Mesendoderm (in vitro differentiated cells): Measurements from ENCODE around the gene EYS.

Experiments
- DNase-seq: peaks from one replicate; pipeline ENCODE4 v3.0.0; 2013
- H2AK5ac ChIP-seq: 2 replicates; pipeline ENCODE4 v1.6.1; 2013; ENCODE audit warnings: low read length, inconsistent platforms
- H2BK120ac ChIP-seq: 2 replicates; pipeline ENCODE4 v1.6.1; 2013; ENCODE audit warnings: low read depth, mild to moderate bottlenecking, low read length, moderate library complexity, mixed read lengths
- H2BK15ac ChIP-seq: replicated peaks from 2 replicates; pipeline ENCODE4 v1.6.1; 2013; ENCODE audit warnings: low read depth, mild to moderate bottlenecking, moderate library complexity
- H2BK5ac ChIP-seq: 2 replicates; pipeline ENCODE4 v1.6.1; 2013; ENCODE audit warnings: low read length, inconsistent platforms
- H3K18ac ChIP-seq: 2 replicates; pipeline ENCODE4 v1.6.1; 2013; ENCODE audit warnings: mild to moderate bottlenecking, low read length, mixed read lengths
- H3K23ac ChIP-seq: one replicate; pipeline ENCODE4 v1.6.1; 2013; ENCODE audit warnings: low read length
- H3K27ac ChIP-seq: 2 replicates; pipeline ENCODE4 v1.5.1; 2013; ENCODE audit warnings: low read depth, mild to moderate bottlenecking, inconsistent platforms, low read length, moderate library complexity
- H3K27me3 ChIP-seq: 2 replicates; pipeline ENCODE4 v1.6.1; 2013; ENCODE audit warnings: low read length, control low read depth, mild to moderate bottlenecking, inconsistent platforms; ENCODE audit not compliant: insufficient read depth, poor library complexity
- H3K36me3 ChIP-seq: 2 replicates; pipeline ENCODE4 v1.6.1; 2013; ENCODE audit warnings: low read length, inconsistent platforms; ENCODE audit not compliant: control insufficient read depth, insufficient read depth
- H3K4ac ChIP-seq: one replicate; pipeline ENCODE4 v1.6.1; 2013; ENCODE audit warnings: low read depth, mild to moderate bottlenecking, low read length, moderate library complexity
- H3K4me1 ChIP-seq: 2 replicates; pipeline ENCODE4 v1.6.1; 2013; ENCODE audit warnings: low read depth, low read length, inconsistent platforms; ENCODE audit not compliant: control insufficient read depth
- H3K4me2 ChIP-seq: 2 replicates; pipeline ENCODE4 v1.6.1; 2013; ENCODE audit warnings: low read length
- H3K4me3 ChIP-seq: 2 replicates; pipeline ENCODE4 v1.5.1; 2013; ENCODE audit warnings: mild to moderate bottlenecking, low read length
- H3K56ac ChIP-seq: one replicate; pipeline ENCODE4 v1.6.1; 2013; ENCODE audit warnings: low read length
- H3K79me1 ChIP-seq: 2 replicates; pipeline ENCODE4 v1.6.1; 2013; ENCODE audit warnings: low read length, inconsistent platforms
- H3K79me2 ChIP-seq: 2 replicates; pipeline ENCODE4 v1.6.1; 2013; ENCODE audit warnings: mild to moderate bottlenecking, low read length; ENCODE audit not compliant: control insufficient read depth, insufficient read depth
- H3K9ac ChIP-seq: 2 replicates; pipeline ENCODE4 v1.6.1; 2013; ENCODE audit warnings: low read length, inconsistent platforms
- H4K5ac ChIP-seq: one replicate; pipeline ENCODE4 v1.6.1; 2013; ENCODE audit warnings: low read length
- H4K8ac ChIP-seq: one replicate; pipeline ENCODE4 v1.6.1; 2013; ENCODE audit warnings: low read depth, mild to moderate bottlenecking, control low read depth, low read length, moderate library complexity
- WGBS: extraction: QIAGEN DNeasy Blood & Tissue Kit; methylation state at CpG from one replicate; pipeline ENCODE4 v1.1.7; 2013; ENCODE audit warnings: low lambda C conversion rate, missing lambda C conversion rate; ENCODE audit not compliant: insufficient coverage; ENCODE audit errors: extremely low coverage; 5-methylcytosine and 5-hydroxymethylcytosine counted together

The EYS gene

DNA sequence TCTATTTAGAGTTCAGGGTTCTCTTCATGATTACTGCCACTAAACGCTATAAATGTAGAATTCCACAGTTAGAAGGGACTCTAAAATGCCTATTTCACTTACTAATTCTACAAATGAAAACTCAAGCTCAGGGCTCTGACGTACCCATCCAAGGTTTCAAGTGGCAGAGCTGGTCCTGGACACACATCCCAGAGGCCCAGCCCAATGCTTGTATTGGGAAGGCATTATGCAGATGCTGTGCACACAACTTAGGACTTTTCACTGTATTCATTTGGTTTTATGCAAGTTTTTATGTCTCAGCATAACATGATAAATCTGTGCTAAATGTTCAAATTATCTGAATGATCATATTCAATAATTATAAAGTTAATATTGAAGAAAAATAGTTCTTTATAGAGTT is 1761.0 kb downstream of the EYS start:
- Histone ChIP-seq H4K8ac (no peak overlapping the region), H3K18ac (no peak overlapping the region), H2BK120ac (no peak overlapping the region), H4K5ac (no peak overlapping the region), H3K56ac (no peak overlapping the region), H3K79me1 (no peaks in the 10 kb centered on the region), H2BK15ac (no peak overlapping the region), H3K4me3 (no peak overlapping the region), H3K4me1 (no peaks in the 10 kb centered on the region), H2AK5ac (no peak overlapping the region), H3K79me2 (no peaks in the 10 kb centered on the region), H3K27ac (no peak overlapping the region), H3K4ac (no peak overlapping the region), H3K27me3 (no peaks in the 10 kb centered on the region), H3K9ac (no peak overlapping the region), H3K36me3 (no peaks in the 10 kb centered on the region), H2BK5ac (no peak overlapping the region), H3K23ac (no peak overlapping the region), H3K4me2 (no peak overlapping the region)
- no peak for DNase-seq
- no CpG with 5 or more reads among the region's 2 CpGs for WGBS

DNA sequence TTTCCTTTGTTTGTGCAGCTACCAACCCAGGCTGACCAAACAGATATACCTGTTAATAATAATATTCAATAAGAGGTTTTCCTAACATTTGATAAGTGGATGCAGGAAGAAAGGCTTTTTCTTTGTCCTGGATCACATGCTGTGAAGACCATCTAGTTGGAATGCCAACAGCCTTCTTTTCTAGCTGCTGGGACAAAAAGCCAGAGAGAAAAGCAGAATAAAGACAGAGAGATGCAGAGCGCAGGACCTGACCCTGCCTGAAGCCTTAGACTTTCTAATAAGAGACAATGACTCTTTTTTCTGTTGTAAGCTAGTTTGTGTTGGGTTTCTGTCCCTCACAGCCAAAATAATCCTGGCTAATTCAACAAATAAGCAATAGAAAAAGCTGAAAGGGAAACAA is 1763.2 kb downstream of the EYS start:
- Histone ChIP-seq H2AK5ac (no peak overlapping the region), H3K18ac (no peak overlapping the region), H3K23ac (no peak overlapping the region), H4K5ac (no peak overlapping the region), H3K4ac (no peak overlapping the region), H4K8ac (no peak overlapping the region), H3K4me3 (no peak overlapping the region), H3K4me1 (no peaks in the 10 kb centered on the region), H2BK15ac (no peak overlapping the region), H3K79me1 (no peaks in the 10 kb centered on the region), H2BK120ac (no peak overlapping the region), H3K27ac (no peak overlapping the region), H3K4me2 (no peak overlapping the region), H3K79me2 (no peaks in the 10 kb centered on the region), H3K36me3 (no peaks in the 10 kb centered on the region), H3K27me3 (no peaks in the 10 kb centered on the region), H3K56ac (no peak overlapping the region), H2BK5ac (no peak overlapping the region), H3K9ac (no peak overlapping the region)
- peak; percentile 42 for DNase-seq
- WGBS: no CpG with 5 or more reads among the region's 1 CpG

DNA sequence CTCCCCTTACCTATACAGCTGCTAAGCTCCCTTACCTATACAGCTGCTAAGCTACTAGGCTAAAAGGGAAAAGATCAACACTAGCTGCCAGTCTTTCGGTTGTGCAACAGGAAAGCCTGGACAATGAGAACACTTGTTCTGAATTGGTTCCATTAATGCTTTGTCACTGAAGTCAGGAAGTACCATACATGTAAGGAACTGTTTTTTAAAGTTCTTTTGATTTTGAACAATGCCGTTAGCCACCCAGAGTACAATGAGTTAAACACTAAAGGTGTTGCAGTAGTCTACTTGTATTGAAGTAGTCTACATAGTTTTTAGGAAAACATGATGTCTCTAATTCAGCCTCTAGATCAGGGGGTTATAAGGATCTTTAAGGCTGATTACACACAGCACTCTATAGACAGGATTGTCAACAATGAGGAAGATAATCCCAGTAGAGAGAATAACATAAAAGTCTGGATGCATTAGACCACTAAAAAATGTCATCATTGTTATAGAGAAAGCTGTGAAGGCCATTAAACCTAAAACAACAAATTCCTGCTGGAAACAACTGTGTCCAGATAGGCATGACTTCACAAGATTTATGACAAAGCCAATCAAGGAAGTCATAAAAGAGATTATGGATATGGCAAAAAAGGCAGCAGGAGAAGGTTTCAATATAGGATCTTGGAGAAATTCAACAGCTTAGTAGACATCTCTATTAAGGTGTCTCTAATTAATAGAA is 1765.1 kb downstream of the EYS start:
- no peak overlapping the region for H3K56ac ChIP-seq
- H3K23ac ChIP-seq: no peak overlapping the region
- no peak overlapping the region for H3K4me3 ChIP-seq
- no peaks in the 10 kb centered on the region for H3K79me2 ChIP-seq
- no peaks in the 10 kb centered on the region for H3K27me3 ChIP-seq
- WGBS: no CpG with 5 or more reads among the region's 2 CpGs
- no peak overlapping the region for H3K4me2 ChIP-seq
- no peaks in the 10 kb centered on the region for H3K4me1 ChIP-seq
- DNase-seq: no peak
- no peaks in the 10 kb centered on the region for H3K36me3 ChIP-seq
- no peak overlapping the region for H2BK5ac ChIP-seq
- no peak overlapping the region for H2BK15ac ChIP-seq
- no peak overlapping the region for H4K8ac ChIP-seq
- no peak overlapping the region for H3K18ac ChIP-seq
- no peak overlapping the region for H3K4ac ChIP-seq
- H2AK5ac ChIP-seq: no peak overlapping the region
- H4K5ac ChIP-seq: no peak overlapping the region
- no peak overlapping the region for H3K27ac ChIP-seq
- H3K9ac ChIP-seq: no peak overlapping the region
- H2BK120ac ChIP-seq: no peak overlapping the region
- H3K79me1 ChIP-seq: no peaks in the 10 kb centered on the region

DNA sequence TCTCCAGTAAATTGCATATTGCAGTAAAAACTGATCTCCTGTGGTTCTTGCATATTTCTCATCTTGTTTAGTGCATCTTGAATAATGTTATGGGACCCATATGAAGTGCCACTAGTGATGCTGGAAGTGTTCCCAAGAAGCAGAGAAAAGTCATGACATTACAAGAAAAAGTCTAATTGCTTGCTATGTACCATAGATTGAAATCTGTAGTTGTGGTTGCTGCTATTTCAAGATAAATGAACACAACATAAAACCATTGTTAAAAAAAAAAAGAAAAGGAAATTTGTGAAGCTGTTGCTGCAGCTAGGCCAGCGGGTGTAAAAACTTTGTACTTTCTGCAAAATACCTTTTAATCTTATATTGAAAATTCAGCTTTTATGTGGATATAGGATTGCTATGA is 1767.0 kb downstream of the EYS start:
- no peak overlapping the region for H3K23ac ChIP-seq
- H3K4ac ChIP-seq: no peak overlapping the region
- no peak overlapping the region for H3K4me2 ChIP-seq
- H3K9ac ChIP-seq: no peak overlapping the region
- H3K27me3 ChIP-seq: no peaks in the 10 kb centered on the region
- H2BK5ac ChIP-seq: no peak overlapping the region
- H3K36me3 ChIP-seq: no peaks in the 10 kb centered on the region
- no peak overlapping the region for H3K56ac ChIP-seq
- H2AK5ac ChIP-seq: no peak overlapping the region
- no peaks in the 10 kb centered on the region for H3K79me2 ChIP-seq
- no peaks in the 10 kb centered on the region for H3K4me1 ChIP-seq
- H2BK15ac ChIP-seq: no peak overlapping the region
- no CpG with 5 or more reads among the region's 1 CpG for WGBS
- no peak overlapping the region for H3K27ac ChIP-seq
- no peak overlapping the region for H4K8ac ChIP-seq
- no peak overlapping the region for H3K4me3 ChIP-seq
- H3K18ac ChIP-seq: no peak overlapping the region
- no peak for DNase-seq
- H4K5ac ChIP-seq: no peak overlapping the region
- H3K79me1 ChIP-seq: no peaks in the 10 kb centered on the region
- no peak overlapping the region for H2BK120ac ChIP-seq

DNA sequence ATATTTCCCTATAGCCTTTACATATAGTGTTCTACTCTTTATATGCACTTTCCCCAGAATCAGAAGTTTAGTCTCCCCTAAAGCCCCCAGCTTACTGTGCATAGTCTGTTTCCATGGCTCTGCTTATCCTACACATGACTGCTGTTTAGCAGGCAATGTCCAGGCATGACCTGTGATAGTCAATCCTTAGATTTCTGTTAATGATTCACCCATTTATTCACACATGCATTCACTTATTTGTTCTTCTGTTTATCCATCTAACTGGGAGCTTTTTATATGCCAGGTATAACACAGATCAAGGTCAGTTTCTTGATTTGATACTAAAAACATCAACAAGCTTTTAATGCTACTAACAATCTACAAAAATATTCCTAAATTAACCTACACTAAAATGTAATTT is 1770.6 kb downstream of the EYS start:
- no peak overlapping the region for H3K4me3 ChIP-seq
- H3K9ac ChIP-seq: no peak overlapping the region
- no peak overlapping the region for H4K8ac ChIP-seq
- no peaks in the 10 kb centered on the region for H3K27me3 ChIP-seq
- H3K18ac ChIP-seq: no peak overlapping the region
- H3K23ac ChIP-seq: no peak overlapping the region
- no peaks in the 10 kb centered on the region for H3K79me1 ChIP-seq
- no peak for DNase-seq
- H3K4me1 ChIP-seq: no peaks in the 10 kb centered on the region
- H2AK5ac ChIP-seq: no peak overlapping the region
- H2BK120ac ChIP-seq: no peak overlapping the region
- H4K5ac ChIP-seq: no peak overlapping the region
- no peak overlapping the region for H3K4ac ChIP-seq
- H3K79me2 ChIP-seq: no peaks in the 10 kb centered on the region
- no peaks in the 10 kb centered on the region for H3K36me3 ChIP-seq
- H3K56ac ChIP-seq: no peak overlapping the region
- no peak overlapping the region for H2BK15ac ChIP-seq
- H3K4me2 ChIP-seq: no peak overlapping the region
- H2BK5ac ChIP-seq: no peak overlapping the region
- no peak overlapping the region for H3K27ac ChIP-seq

DNA sequence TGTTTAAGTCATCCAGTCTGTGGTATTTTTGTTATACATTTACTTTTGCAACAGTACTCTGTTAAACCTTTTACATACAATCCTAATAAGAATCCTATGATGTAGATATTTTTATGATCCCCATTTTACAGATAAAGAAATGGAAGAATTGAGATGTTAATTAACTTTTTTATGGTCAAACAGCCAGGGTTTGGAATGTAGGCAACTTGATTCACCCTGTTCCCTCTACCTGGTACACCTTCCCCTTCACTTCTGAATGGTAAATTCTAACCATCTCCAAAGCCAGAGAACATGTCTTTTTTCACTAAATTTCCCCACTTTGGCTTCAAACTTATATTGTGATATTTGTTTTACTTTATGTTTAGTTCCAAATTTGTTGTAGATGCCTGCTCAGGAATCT is 1771.3 kb downstream of the EYS start:
- H3K23ac ChIP-seq: no peak overlapping the region
- no peak overlapping the region for H3K27ac ChIP-seq
- H3K79me1 ChIP-seq: no peaks in the 10 kb centered on the region
- H3K4me2 ChIP-seq: no peak overlapping the region
- no peak overlapping the region for H4K8ac ChIP-seq
- H4K5ac ChIP-seq: no peak overlapping the region
- H3K4ac ChIP-seq: no peak overlapping the region
- H3K27me3 ChIP-seq: no peaks in the 10 kb centered on the region
- no peak overlapping the region for H2BK5ac ChIP-seq
- no peak overlapping the region for H2BK120ac ChIP-seq
- H3K36me3 ChIP-seq: no peaks in the 10 kb centered on the region
- H3K18ac ChIP-seq: no peak overlapping the region
- no peak overlapping the region for H3K9ac ChIP-seq
- no peaks in the 10 kb centered on the region for H3K4me1 ChIP-seq
- H3K79me2 ChIP-seq: no peaks in the 10 kb centered on the region
- no peak overlapping the region for H2BK15ac ChIP-seq
- DNase-seq: no peak
- no peak overlapping the region for H3K56ac ChIP-seq
- no peak overlapping the region for H3K4me3 ChIP-seq
- H2AK5ac ChIP-seq: no peak overlapping the region
